Measurements from ENCODE around the gene CTXND1.

- no peak for TF ChIP-seq EZH2 (IDR thresholded peaks at IDR 0.05; ENCODE audit: low read length, missing control alignments)
- TF ChIP-seq CTCF (conservative IDR thresholded peaks at IDR 0.05 in 1 of 2, IDR thresholded peaks at IDR 0.05 in 1 of 2; ENCODE audit: low read depth in 1 of 2, low read length in 2 of 2), result no peak
Measured at GRCh38 chr15:80194186-80194585, 57.8 kb downstream of the CTXND1 start.

Measured in fibroblast of lung (primary cell).